ENCODE measurements around the gene C9orf153. TPM values are rescaled to one million over a fixed set of nuclear protein-coding genes. Genes with fewer than 3 reads are reported as not detected.
"Not testable (repeated sequence)": the region's sequence is repeated elsewhere in the genome, so short reads cannot be mapped to it uniquely, and the experiment has no call there.

Gene C9orf153
- total RNA-seq, 1 donor from 2014 or later, result 0.42 TPM

- intact Hi-C loops (cut with micrococcal nuclease), result no loop called here
- peak; percentile 63 for ATAC-seq
- no peak for DNase-seq
These were observed 57.0 kb downstream of the C9orf153 start for GRCh38 chr9:86202338-86202882.

- no peak for DNase-seq
- intact Hi-C loops (cut with micrococcal nuclease), result no loop called here
- no peak for ATAC-seq
These were observed 57.8 kb downstream of the C9orf153 start for GRCh38 chr9:86201474-86202337.

GRCh38 chr9:86200599-86201162 lies 58.8 kb downstream of the C9orf153 start:
- ATAC-seq, result no peak
- DNase-seq, result no peak
- intact Hi-C loops (cut with micrococcal nuclease), result no loop called here

GRCh38 chr9:86193088-86193487 lies 66.4 kb downstream of the C9orf153 start:
- ATAC-seq (no peak), DNase-seq (no peak)
- intact Hi-C loops (cut with micrococcal nuclease), result no loop called here

GRCh38 chr9:86190700-86191099 lies 68.8 kb downstream of the C9orf153 start:
- ATAC-seq; DNase-seq; intact Hi-C loops (cut with micrococcal nuclease): not testable (repeated sequence)

GRCh38 chr9:86187121-86187520 lies 72.3 kb downstream of the C9orf153 start:
- no peak for DNase-seq
- intact Hi-C loops (cut with micrococcal nuclease), result no loop called here
- ATAC-seq, result no peak

GRCh38 chr9:86186696-86187095 lies 72.8 kb downstream of the C9orf153 start:
- ATAC-seq, result no peak
- no peak for DNase-seq
- intact Hi-C loops (cut with micrococcal nuclease), result no loop called here

- DNase-seq (no peak), ATAC-seq (no peak)
- intact Hi-C loops (cut with micrococcal nuclease), result no loop called here
These were observed 73.6 kb downstream of the C9orf153 start for GRCh38 chr9:86185872-86186271.

- intact Hi-C loops (cut with micrococcal nuclease), result no loop called here
- ATAC-seq, result no peak
- DNase-seq, result no peak
These were observed 75.3 kb downstream of the C9orf153 start for GRCh38 chr9:86184138-86184524.

GRCh38 chr9:86183229-86184137 lies 76.0 kb downstream of the C9orf153 start:
- intact Hi-C loops (cut with micrococcal nuclease), result no loop called here
- DNase-seq (no peak), ATAC-seq (no peak)

GRCh38 chr9:86181379-86182315 lies 77.8 kb downstream of the C9orf153 start:
- no peak for DNase-seq
- intact Hi-C loops (cut with micrococcal nuclease), result no loop called here
- ATAC-seq, result no peak

- ATAC-seq (no peak), DNase-seq (no peak)
- intact Hi-C loops (cut with micrococcal nuclease), result no loop called here
These were observed 81.0 kb downstream of the C9orf153 start for GRCh38 chr9:86178503-86178902.

GRCh38 chr9:86177995-86178394 lies 81.5 kb downstream of the C9orf153 start:
- ATAC-seq (no peak), DNase-seq (no peak)
- intact Hi-C loops (cut with micrococcal nuclease), result no loop called here

GRCh38 chr9:86176468-86176867 lies 83.0 kb downstream of the C9orf153 start:
- DNase-seq, result no peak
- intact Hi-C loops (cut with micrococcal nuclease), result no loop called here
- ATAC-seq, result no peak

- DNase-seq (no peak), ATAC-seq (no peak)
- intact Hi-C loops (cut with micrococcal nuclease), result no loop called here
These were observed 83.6 kb downstream of the C9orf153 start for GRCh38 chr9:86175743-86176456.

GRCh38 chr9:86175223-86175622 lies 84.2 kb downstream of the C9orf153 start:
- intact Hi-C loops (cut with micrococcal nuclease), result no loop called here
- ATAC-seq, result no peak

More at GRCh38 chr9:86175223-86175622, 84.2 kb downstream of the C9orf153 start:
- no peak for DNase-seq

Data from left ventricle myocardium superior (tissue), 1 donor.